B cell (primary cell): ENCODE data around the gene CBL. TPM values are rescaled to one million over a fixed set of nuclear protein-coding genes. Genes with fewer than 3 reads are reported as not detected.

Experiments used
- ATAC-seq: fragments of 200-7000 bp; cut with Tn5 transposase; one replicate; pipeline ENCODE4 v1.10.0; 2021; ENCODE audit warnings: low read depth, mild to moderate bottlenecking, moderate number of reproducible peaks, moderate library complexity
- CTCF ChIA-PET: fragments of 350-600 bp; sonication (Branson Sonifier 250); formaldehyde crosslinking; loops from one replicate; lab custom pipeline; 2021; ENCODE audit warnings: antibody characterized with exemption, inconsistent platforms; lab: Charles Lee
- POLR2A ChIA-PET: fragments of 350-600 bp; sonication (Branson Sonifier 250); formaldehyde crosslinking; loops from one replicate; lab custom pipeline; 2021; ENCODE audit warnings: antibody characterized with exemption; lab: Charles Lee
- DNase-seq: peaks from one replicate; pipeline ENCODE4 v3.0.0; 2013
- H2AFZ ChIP-seq: 2 replicates; pipeline ENCODE4 v1.6.1; 2012; ENCODE audit warnings: mild to moderate bottlenecking, low read depth, low read length; ENCODE audit not compliant: insufficient read depth, poor library complexity, severe bottlenecking
- H3K27ac ChIP-seq, 2 donors: 1 replicate in 1 of 2; 2 replicates in 1 of 2; pipeline ENCODE4 v1.5.1; 2012 to 2013; ENCODE audit warnings: low read length in 2 of 2, mild to moderate bottlenecking in 2 of 2, moderate library complexity in 1 of 2
- H3K27me3 ChIP-seq, 4 experiments: fragments of 200-600 bp in 1 of 4; sonication (generic) in 1 of 4; replicated peaks in 1 of 4; 1 replicate in 2 of 4; 2 replicates in 2 of 4; pipeline versions ENCODE4 v1.6.1 to v1.7.0; 2013 to 2016; ENCODE audit warnings: low read length in 3 of 4, mild to moderate bottlenecking in 2 of 4, mixed read lengths in 1 of 4, moderate library complexity in 1 of 4; ENCODE audit not compliant: insufficient read depth in 4 of 4, control insufficient read depth in 3 of 4; ENCODE audit errors: control extremely low read depth in 1 of 4
- H3K36me3 ChIP-seq, 2 experiments: replicated peaks in 1 of 2; 1 replicate in 1 of 2; 2 replicates in 1 of 2; pipeline versions ENCODE4 v1.6.1 to v1.7.1; 2013; ENCODE audit warnings: low read length in 1 of 2; ENCODE audit not compliant: insufficient read depth in 2 of 2, control insufficient read depth in 1 of 2; ENCODE audit errors: control extremely low read depth in 1 of 2, extremely low read depth in 1 of 2
- H3K4me1 ChIP-seq, 2 donors: fragments of 200-600 bp in 1 of 2; sonication (generic) in 1 of 2; 1 replicate in 1 of 2; 2 replicates in 1 of 2; pipeline versions ENCODE4 v1.5.1 to v1.6.1; 2013 to 2017; ENCODE audit warnings: low read length in 2 of 2; ENCODE audit not compliant: control insufficient read depth in 2 of 2, insufficient read depth in 2 of 2
- H3K4me2 ChIP-seq: replicated peaks from 2 replicates; pipeline ENCODE3; 2012; ENCODE audit warnings: mild to moderate bottlenecking, low read depth, low read length; ENCODE audit not compliant: poor library complexity, severe bottlenecking
- H3K4me3 ChIP-seq, 5 experiments: fragments of 200-600 bp in 1 of 5; sonication (generic) in 1 of 5; 1 replicate in 3 of 5; 2 replicates in 2 of 5; pipeline versions ENCODE4 v1.5.1 to v1.7.0; 2011 to 2016; ENCODE audit warnings: low read length in 4 of 5, mild to moderate bottlenecking in 4 of 5, low read depth in 2 of 5, control low read depth in 1 of 5, moderate library complexity in 1 of 5; ENCODE audit not compliant: insufficient read depth in 1 of 5; ENCODE audit errors: control extremely low read depth in 1 of 5, extremely low read depth in 1 of 5
- H3K79me2 ChIP-seq: fragments of 200-600 bp; sonication (generic); one replicate; pipeline ENCODE4 v1.6.0; 2016; ENCODE audit warnings: low read length; ENCODE audit not compliant: control insufficient read depth, insufficient read depth
- H3K9ac ChIP-seq: fragments of 200-600 bp; sonication (generic); 2 replicates; pipeline ENCODE4 v1.6.1; 2017; ENCODE audit warnings: mild to moderate bottlenecking, low read length, moderate library complexity
- H3K9me3 ChIP-seq, 3 donors: one replicate each; pipeline versions ENCODE4 v1.6.1 to v1.7.1; 2013; ENCODE audit warnings: low read length in 2 of 3; ENCODE audit not compliant: control insufficient read depth in 2 of 3, insufficient read depth in 1 of 3; ENCODE audit errors: control extremely low read depth in 1 of 3
- H4K20me1 ChIP-seq: 2 replicates; pipeline ENCODE4 v1.6.0; 2012; ENCODE audit warnings: mild to moderate bottlenecking, low read length; ENCODE audit not compliant: insufficient read depth, control insufficient read depth, poor library complexity, severe bottlenecking
- H3K27ac Mint-ChIP-seq: one replicate; pipeline ENCODE4 v1.8.0; 2021; ENCODE audit warnings: mixed read lengths
- H3K27me3 Mint-ChIP-seq: one replicate; pipeline ENCODE4 v1.8.0; 2021; ENCODE audit warnings: mixed read lengths
- H3K4me1 Mint-ChIP-seq: one replicate; pipeline ENCODE4 v1.8.0; 2021; ENCODE audit warnings: mixed read lengths
- H3K4me3 Mint-ChIP-seq: one replicate; pipeline ENCODE4 v1.8.0; 2021; ENCODE audit warnings: mixed read lengths
- H3K9me3 Mint-ChIP-seq: one replicate; pipeline ENCODE4 v1.8.0; 2022; ENCODE audit warnings: mixed read lengths; ENCODE audit not compliant: insufficient read depth
- CTCF ChIP-seq: fragments of 200-600 bp; IDR thresholded peaks from one replicate; pipeline ENCODE4 v1.8.0; 2022; ENCODE audit warnings: antibody characterized with exemption, mild to moderate bottlenecking
- EZH2 ChIP-seq: IDR thresholded peaks from 2 replicates; pipeline ENCODE4 v1.6.1; 2012; ENCODE audit warnings: borderline replicate concordance, low read depth, mild to moderate bottlenecking, moderate library complexity, low read length; ENCODE audit not compliant: insufficient read depth, poor library complexity, severe bottlenecking
- WGBS: methylation state at CpG from one replicate; pipeline ENCODE4 v1.1.5; 2013; ENCODE audit warnings: missing lambda C conversion rate; ENCODE audit not compliant: insufficient coverage; 5-methylcytosine and 5-hydroxymethylcytosine counted together
- intact Hi-C: fragments of 100-400 bp; cut with micrococcal nuclease; formaldehyde crosslinking; loops from one replicate; pipeline ENCODE4 v1.10.0; 2022
- polyA plus RNA-seq: library from polyadenylated mRNA; depleted of rRNA; stranded (reverse); fragments of >200 nt; gene quantifications from 2 replicates; pipeline ENCODE4 v1.2.3, GENCODE V29; 2012
- total RNA-seq, 2 donors: library from RNA; stranded (reverse); fragments of 120-200 nt in 1 of 2; gene quantifications; 1 replicate in 1 of 2; 2 replicates in 1 of 2; pipeline versions ENCODE4 v1.2.3 to v1.2.4, GENCODE V29; 2013 to 2022

Gene CBL
- total and polyA plus RNA-seq, 2 donors (not counting 1 experiment from before 2014, with no cell fraction given): 11.7 to 35.2 TPM

GRCh38 chr11:119202554-119202953, 3.6 kb upstream of the CBL start:
- no peaks in the 10 kb centered on the region for H3K27me3 Mint-ChIP-seq
- no peaks in the 10 kb centered on the region for H4K20me1 ChIP-seq
- no peak overlapping the region for H3K27ac ChIP-seq
- H3K27ac Mint-ChIP-seq: no peak overlapping the region
- no peak overlapping the region for H2AFZ ChIP-seq
- no peaks in the 10 kb centered on the region for H3K36me3 ChIP-seq
- DNase-seq (no peak), ATAC-seq (no peak)
- H3K4me3 Mint-ChIP-seq: no peak overlapping the region
- H3K9me3 Mint-ChIP-seq: no peaks in the 10 kb centered on the region
- TF ChIP-seq EZH2 (no peak), CTCF (no peak)
- H3K4me1 ChIP-seq: peaks cover 14 to 15% of the 10 kb centered on the region in 2 donors
- ChIA-PET POLR2A (interaction anchor here (0.7 kb wide), 1 partner anchor 81 kb away, joined by 3 read pairs; the partner anchor contains the start of gene HINFP), CTCF (interaction anchor here (0.6 to 0.7 kb wide), 2 partner anchors 26 to 39 kb away, joined by 3 to 5 read pairs; no protein-coding TSS in a partner anchor)
- H3K4me3 ChIP-seq: no peak overlapping the region
- no peak overlapping the region for H3K9ac ChIP-seq
- peaks cover 14% of the 10 kb centered on the region for H3K79me2 ChIP-seq
- H3K4me1 Mint-ChIP-seq: peaks cover 18% of the 10 kb centered on the region
- intact Hi-C loops: no loop called here
- H3K4me2 ChIP-seq: no peak overlapping the region
- WGBS: 91% methylated on average over 1 of the region's 7 CpGs
- H3K27me3 ChIP-seq: no peaks in the 10 kb centered on the region
- no peaks in the 10 kb centered on the region for H3K9me3 ChIP-seq

GRCh38 chr11:119204066-119204465, 2.1 kb upstream of the CBL start:
- H3K4me3 ChIP-seq: no peak overlapping the region
- Mint-ChIP-seq H3K9me3 (no peaks in the 10 kb centered on the region), H3K27me3 (no peaks in the 10 kb centered on the region), H3K4me3 (no peak overlapping the region), H3K27ac (no peak overlapping the region), H3K4me1 (peaks cover 27% of the 10 kb centered on the region)
- CTCF ChIA-PET: interaction anchor here (1.0 kb wide), 1 partner anchor 9 kb away, joined by 3 read pairs; no protein-coding TSS in a partner anchor
- H3K9ac ChIP-seq: no peak overlapping the region
- H3K4me1 ChIP-seq: peaks cover 18 to 20% of the 10 kb centered on the region in 2 donors
- ATAC-seq: no peak
- H3K27ac ChIP-seq: no peak overlapping the region
- H3K36me3 ChIP-seq: no peaks in the 10 kb centered on the region
- no peak overlapping the region for H2AFZ ChIP-seq
- intact Hi-C loops: no loop called here
- peaks cover 9% of the 10 kb centered on the region for H4K20me1 ChIP-seq
- H3K4me2 ChIP-seq: no peak overlapping the region
- no peak for TF ChIP-seq CTCF
- TF ChIP-seq EZH2: no peak
- H3K9me3 ChIP-seq: no peaks in the 10 kb centered on the region
- DNase-seq: no peak
- 97% methylated on average over 7 of the region's 9 CpGs for WGBS
- H3K79me2 ChIP-seq: peaks cover 29% of the 10 kb centered on the region
- no peaks in the 10 kb centered on the region for H3K27me3 ChIP-seq
- POLR2A ChIA-PET: no interaction called here
